GM10248 (cell line): ENCODE measurements around the gene ZNF841.

ENCODE experiments used
- CTCF ChIA-PET: fragments of 300-600 bp; sonication (Branson Sonifier 250); formaldehyde crosslinking; extraction: SDS; loops from one replicate; lab custom pipeline; 2021; ENCODE audit warnings: antibody characterized with exemption; lab: Yijun Ruan, JAX
- POLR2A ChIA-PET: fragments of 350-650 bp; sonication (Branson Sonifier 250); formaldehyde crosslinking; extraction: SDS; loops from one replicate; lab custom pipeline; 2020; ENCODE audit warnings: antibody characterized with exemption; lab: Yijun Ruan, JAX
- DNase-seq: peaks from one replicate; pipeline ENCODE4 v3.0.0; 2012; ENCODE audit errors: extremely low spot score
- TF ChIP-seq, protein P1 (sequence below): IDR thresholded peaks from 2 replicates; pipeline ENCODE4 v1.5.1; 2012; ENCODE audit warnings: mild to moderate bottlenecking, low read depth; ENCODE audit errors: extremely low read depth, missing control alignments, control extremely low read depth

The ZNF841 gene

DNA sequence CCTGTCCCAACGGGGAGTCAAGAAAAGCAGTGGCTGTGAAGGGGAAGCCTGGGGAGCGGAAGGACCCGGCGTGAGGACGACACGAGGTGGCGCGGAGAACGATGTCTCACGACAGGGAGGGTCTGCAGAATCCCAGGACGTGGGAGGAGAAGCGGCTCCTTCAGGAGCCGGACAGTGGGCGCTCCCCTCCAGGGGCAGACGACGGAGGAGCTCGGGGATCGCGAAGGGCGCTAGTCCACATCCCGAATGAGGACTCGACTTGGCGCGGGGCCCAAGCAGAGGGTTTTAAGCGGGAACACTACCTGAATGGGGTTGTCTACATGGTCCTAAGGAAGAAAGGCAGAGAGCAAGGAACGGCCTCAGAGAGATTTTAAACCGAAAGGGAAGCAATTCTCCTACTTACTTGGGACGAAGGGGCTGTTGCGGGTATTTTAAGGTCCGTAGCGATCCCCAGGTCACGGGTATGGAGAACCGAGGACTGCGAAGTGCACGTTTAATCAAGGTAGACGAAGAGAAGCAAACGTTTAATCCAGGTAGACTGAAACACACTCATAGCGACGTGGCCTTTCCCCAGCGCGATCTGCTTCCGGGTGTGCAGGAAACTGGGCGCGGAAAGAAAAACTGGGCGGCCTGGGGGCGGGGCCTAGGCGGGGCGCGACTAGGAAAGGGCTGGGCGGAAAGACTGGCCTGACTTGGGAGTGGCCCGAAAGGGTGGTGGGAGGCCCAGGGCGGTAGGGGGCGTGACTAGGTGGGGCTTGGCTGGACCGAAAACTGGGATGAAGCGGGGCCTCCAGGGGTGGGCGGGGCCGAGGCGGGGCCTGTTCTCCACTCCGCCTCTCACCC is at the start of gene ZNF841:
Gene ZNF841, minus strand, starts transcription at position 594 of the 843 bp plus-strand sequence. CDS start 10,964 bp downstream, outside the sequence.
- CTCF ChIA-PET = no interaction called here
- POLR2A ChIA-PET = no interaction called here
- DNase-seq = peak; percentile 89
- TF ChIP-seq, protein P1, sequence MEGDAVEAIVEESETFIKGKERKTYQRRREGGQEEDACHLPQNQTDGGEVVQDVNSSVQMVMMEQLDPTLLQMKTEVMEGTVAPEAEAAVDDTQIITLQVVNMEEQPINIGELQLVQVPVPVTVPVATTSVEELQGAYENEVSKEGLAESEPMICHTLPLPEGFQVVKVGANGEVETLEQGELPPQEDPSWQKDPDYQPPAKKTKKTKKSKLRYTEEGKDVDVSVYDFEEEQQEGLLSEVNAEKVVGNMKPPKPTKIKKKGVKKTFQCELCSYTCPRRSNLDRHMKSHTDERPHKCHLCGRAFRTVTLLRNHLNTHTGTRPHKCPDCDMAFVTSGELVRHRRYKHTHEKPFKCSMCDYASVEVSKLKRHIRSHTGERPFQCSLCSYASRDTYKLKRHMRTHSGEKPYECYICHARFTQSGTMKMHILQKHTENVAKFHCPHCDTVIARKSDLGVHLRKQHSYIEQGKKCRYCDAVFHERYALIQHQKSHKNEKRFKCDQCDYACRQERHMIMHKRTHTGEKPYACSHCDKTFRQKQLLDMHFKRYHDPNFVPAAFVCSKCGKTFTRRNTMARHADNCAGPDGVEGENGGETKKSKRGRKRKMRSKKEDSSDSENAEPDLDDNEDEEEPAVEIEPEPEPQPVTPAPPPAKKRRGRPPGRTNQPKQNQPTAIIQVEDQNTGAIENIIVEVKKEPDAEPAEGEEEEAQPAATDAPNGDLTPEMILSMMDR = no peak

DNA sequence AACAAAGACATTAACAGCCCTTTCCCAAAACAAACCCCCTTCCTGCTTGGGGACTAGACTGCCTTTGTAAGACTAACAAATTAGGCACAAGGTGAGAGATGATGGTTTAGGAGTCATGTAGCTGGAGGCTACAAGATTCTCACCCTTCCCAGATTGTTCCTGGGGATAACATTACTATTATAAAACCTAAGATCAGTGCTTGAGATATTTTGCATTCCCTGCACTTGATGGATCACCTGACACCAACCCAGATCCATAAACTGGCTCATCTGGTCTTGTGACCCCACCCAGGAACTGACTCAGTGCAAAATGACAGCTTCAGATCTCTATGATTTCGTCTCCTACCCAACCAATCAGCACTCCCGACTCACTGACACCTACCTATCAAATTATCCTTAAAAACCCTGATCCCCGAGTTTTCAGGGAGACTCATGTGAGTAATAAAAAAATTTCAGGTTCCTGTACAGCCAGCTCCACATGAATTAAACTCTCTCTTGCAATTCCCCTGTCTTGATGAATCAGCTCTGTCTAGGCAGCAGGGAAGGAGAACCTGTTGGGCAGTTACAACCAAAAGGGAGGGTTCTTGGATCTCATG is 46.5 kb upstream of the ZNF841 start:
- TF ChIP-seq, protein P1 = no peak
- DNase-seq = no peak
- CTCF ChIA-PET = interaction anchor here (1.0 kb wide), 1 partner anchor 47 kb away, joined by 3 read pairs; the partner anchor contains the start of gene PPP2R1A
- POLR2A ChIA-PET = no interaction called here

DNA sequence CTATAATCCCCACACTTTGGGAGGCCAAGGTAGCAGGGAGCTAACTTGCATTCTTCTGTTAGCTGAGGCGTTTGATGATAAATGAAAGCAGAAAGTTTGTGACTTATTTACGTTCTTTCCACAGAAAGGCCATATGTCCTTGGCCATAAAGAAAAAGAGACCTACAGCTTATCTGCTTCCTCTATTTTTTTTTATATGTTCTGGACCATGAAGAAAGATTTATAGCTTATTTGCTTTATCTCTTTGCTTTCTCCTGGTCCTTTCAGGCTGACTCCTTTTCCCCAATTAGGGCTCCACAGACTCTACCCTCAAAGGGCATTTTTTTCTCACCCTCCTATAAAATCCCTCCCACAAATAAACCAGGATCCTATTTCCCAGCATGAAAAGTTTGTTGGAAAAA is 45.6 kb upstream of the ZNF841 start:
- CTCF ChIA-PET = interaction anchor here (0.9 to 1.2 kb wide), 2 partner anchors 13 to 48 kb away, joined by 3 read pairs; partner anchors contain the start of gene PPP2R1A
- TF ChIP-seq, protein P1 = no peak
- DNase-seq = no peak
- POLR2A ChIA-PET = no interaction called here

DNA sequence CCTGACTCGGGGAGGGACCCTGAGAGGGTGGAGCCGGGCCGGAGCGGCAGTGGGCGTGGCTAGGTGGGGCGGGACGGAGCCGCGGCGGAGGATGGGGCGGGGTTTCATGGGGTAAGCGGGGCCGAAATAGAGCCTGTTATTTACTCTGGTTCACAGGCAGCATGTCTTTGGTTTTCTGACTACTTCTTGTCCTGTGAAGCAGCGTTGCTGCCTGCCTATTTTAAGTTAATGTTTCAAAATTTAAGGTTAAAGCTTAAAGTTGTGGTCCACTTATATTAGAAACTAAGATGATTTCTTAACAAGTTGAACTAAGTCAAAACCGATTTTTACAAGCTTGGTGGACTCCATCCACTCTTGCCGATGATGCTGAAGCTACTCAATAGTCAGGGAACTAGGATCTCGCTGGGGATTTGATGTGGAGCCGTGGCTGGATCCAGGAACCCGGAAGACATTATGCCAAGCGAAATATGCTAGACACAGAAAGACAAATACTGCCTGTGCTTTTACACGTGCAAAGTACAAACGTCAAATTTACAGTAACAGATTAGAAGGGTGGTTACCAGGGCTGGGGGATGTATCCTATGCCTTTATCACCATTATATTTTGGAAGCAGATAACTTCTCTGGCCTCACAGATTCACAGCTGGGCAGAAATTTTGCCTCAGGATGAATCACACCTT is 44.6 kb upstream of the ZNF841 start:
- TF ChIP-seq, protein P1 = no peak
- ChIA-PET POLR2A (interaction anchor here (0.5 kb wide), 1 partner anchor 548 kb away, joined by 3 read pairs; no protein-coding TSS in a partner anchor), CTCF (interaction anchor here (0.7 to 2.3 kb wide), 6 partner anchors 14 to 97 kb away, joined by 3 to 6 read pairs (median 3); partner anchors contain the start of gene PPP2R1A)
- peak; percentile 98 for DNase-seq

DNA sequence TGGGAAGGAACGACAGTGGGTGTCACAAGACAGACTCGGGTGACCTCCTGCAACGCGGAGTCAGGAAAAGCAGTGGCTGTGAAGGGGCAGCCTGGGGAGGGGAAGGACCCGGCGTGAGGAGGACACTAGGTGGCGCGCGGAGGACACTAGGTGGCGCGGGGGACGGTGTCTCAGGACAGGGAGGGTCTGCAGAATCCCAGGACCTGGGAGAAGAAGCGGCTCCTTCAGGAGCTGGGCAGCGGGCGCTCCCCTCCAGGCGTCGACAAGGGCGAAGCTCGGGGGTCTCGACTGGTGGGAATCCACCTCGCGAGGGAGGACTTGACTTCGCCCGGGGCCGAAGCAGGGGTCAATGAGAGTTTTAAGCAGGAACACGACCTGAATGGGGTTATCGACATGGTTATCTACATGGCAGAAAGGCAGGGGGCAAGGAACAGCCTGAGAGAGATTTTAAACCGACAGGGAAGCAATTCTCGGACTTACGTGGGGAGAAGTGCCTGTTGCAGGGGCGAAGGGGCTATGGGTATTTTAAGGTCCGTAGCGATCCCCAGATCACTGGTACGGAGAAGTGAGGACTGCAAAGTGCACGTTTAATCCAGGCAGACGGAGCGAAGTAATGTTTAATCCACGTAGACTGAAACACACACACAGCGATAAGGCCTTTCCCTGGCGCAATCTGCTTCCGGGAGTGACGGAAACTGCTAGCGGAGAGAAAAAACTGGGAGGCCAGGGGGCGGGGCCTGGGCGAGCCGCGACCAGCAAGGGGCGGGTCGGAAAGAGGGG is 43.9 kb upstream of the ZNF841 start, which contains the start of gene ZNF616:
Gene ZNF616, minus strand, starts transcription at position 687 of the 780 bp plus-strand sequence. CDS start 9,426 bp downstream, outside the sequence.
- DNase-seq = peak; percentile 82
- POLR2A ChIA-PET = no interaction called here
- CTCF ChIA-PET = interaction anchor here (1.1 to 2.3 kb wide), 3 partner anchors 58 to 98 kb away, joined by 3 to 8 read pairs (median 6); no protein-coding TSS in a partner anchor

More for the DNA sequence above, 43.9 kb upstream of the ZNF841 start, which contains the start of gene ZNF616:
- TF ChIP-seq, protein P1 = peak; percentile 95
